K562 (cell line): Measurements from ENCODE around the gene ASB6. TPM values are rescaled to one million over a fixed set of nuclear protein-coding genes. Genes with fewer than 3 reads are reported as not detected.
A peak's percentile ranks its signal among the peaks of the same experiment; 100 is the strongest.

Experiments used
- FOXK1 ChIP-seq: sonication (generic); formaldehyde crosslinking; IDR thresholded peaks from 2 replicates; pipeline ENCODE4 v1.8.0; 2022; ENCODE audit warnings: missing genetic modification reagents, mild to moderate bottlenecking, borderline replicate concordance
- NCOA6 ChIP-seq: fragments of 450-650 bp; IDR thresholded peaks from 2 replicates; pipeline ENCODE4 v1.6.1; 2017; ENCODE audit warnings: mild to moderate bottlenecking
- PTTG1 ChIP-seq: fragments of 450-650 bp; IDR thresholded peaks from 2 replicates; pipeline ENCODE4 v1.6.1; 2016; ENCODE audit warnings: low read depth, mild to moderate bottlenecking, missing genetic modification characterization, missing compliant biosample characterization
- SAP30 ChIP-seq: fragments of 200-600 bp; sonication (generic); IDR thresholded peaks from 2 replicates; pipeline ENCODE4 v1.6.1; 2012; ENCODE audit warnings: borderline replicate concordance, low read depth, mild to moderate bottlenecking, moderate library complexity, low read length, control low read depth, inconsistent platforms; ENCODE audit not compliant: insufficient read depth, poor library complexity, severe bottlenecking
- ZNF354B ChIP-seq: fragments of 250-450 bp; sonication (Bioruptor Pico); IDR thresholded peaks from 2 replicates; pipeline ENCODE4 v1.4.0; 2020
- polyA plus RNA-seq, 8 experiments: library from polyadenylated mRNA; depleted of rRNA in 4 of 8; stranded (reverse) in 5 of 8; unstranded in 3 of 8; fragments of >200 nt; fragmentation: Nextera tagmentation in 2 of 8; fragmentation: Illumina TruSeq in 1 of 8; extraction: Ambion mirVana in 2 of 8; extraction: Trizol in 1 of 8; gene quantifications; 2 replicates each; pipeline versions ENCODE4 v1.2.1 to v1.2.3, GENCODE V29; 2011 to 2014; ENCODE audit warnings: inconsistent platforms in 1 of 8, missing spikeins in 1 of 8
- total RNA-seq, 7 experiments: library from RNA; depleted of rRNA in 6 of 7; stranded (reverse); fragments of >200 nt in 6 of 7; fragmentation: Illumina TruSeq in 2 of 7; extraction: Trizol in 2 of 7; gene quantifications; 2 replicates each; pipeline versions ENCODE4 v1.2.1 to v1.2.3, GENCODE V29; 2011 to 2021; ENCODE audit warnings: low replicate concordance in 1 of 7
- TF ChIP-seq, protein P1 (sequence below), 2 experiments: fragments of 450-650 bp in 1 of 2; IDR thresholded peaks; 2 replicates each; pipeline ENCODE4 v1.6.1; 2011 to 2017; ENCODE audit warnings: low read depth in 2 of 2, antibody characterized with exemption in 1 of 2, borderline replicate concordance in 1 of 2, low read length in 1 of 2, mild to moderate bottlenecking in 1 of 2, mixed read lengths in 1 of 2; ENCODE audit not compliant: control insufficient read depth in 1 of 2

ASB6 gene
- total and polyA plus RNA-seq, 9 of the 15 experiments (the other 6 are each of a cell fraction or from before 2014, with no cell fraction given) = 0.92 to 17.8 (median 11.3) TPM

DNA sequence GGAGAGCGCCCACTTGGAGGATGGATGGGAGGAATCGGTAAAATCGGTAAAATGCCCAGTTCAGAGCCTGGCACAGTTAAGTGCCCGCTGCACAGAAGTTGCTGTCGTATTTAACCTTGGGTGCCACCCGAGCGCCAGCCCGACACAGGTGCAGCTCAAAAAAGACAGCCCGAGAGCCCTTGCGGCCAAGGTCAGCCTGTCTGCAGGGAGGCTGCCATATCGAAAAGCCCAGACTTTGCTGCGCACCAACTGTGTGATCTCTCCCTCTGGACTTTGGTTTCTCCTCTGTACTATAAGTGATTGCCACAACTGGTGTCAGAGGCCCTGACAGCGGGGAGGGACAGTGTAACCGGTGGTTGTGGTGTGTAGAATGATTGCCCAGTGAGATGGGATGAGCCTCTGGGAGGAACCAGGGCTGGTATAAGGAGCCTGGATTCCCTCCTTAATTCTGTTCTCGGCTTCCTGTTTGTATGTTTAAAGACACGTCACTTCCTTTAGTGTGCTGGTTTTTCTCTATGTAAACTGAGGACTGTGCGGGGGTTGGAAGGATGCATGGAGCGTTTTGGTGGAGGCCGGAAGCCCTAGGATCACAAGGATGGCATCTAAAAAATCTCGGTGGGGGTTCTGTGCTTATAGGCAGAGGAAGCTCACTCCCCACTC, 15.2 kb downstream of the ASB6 start (continued):
- TF ChIP-seq, protein P1, sequence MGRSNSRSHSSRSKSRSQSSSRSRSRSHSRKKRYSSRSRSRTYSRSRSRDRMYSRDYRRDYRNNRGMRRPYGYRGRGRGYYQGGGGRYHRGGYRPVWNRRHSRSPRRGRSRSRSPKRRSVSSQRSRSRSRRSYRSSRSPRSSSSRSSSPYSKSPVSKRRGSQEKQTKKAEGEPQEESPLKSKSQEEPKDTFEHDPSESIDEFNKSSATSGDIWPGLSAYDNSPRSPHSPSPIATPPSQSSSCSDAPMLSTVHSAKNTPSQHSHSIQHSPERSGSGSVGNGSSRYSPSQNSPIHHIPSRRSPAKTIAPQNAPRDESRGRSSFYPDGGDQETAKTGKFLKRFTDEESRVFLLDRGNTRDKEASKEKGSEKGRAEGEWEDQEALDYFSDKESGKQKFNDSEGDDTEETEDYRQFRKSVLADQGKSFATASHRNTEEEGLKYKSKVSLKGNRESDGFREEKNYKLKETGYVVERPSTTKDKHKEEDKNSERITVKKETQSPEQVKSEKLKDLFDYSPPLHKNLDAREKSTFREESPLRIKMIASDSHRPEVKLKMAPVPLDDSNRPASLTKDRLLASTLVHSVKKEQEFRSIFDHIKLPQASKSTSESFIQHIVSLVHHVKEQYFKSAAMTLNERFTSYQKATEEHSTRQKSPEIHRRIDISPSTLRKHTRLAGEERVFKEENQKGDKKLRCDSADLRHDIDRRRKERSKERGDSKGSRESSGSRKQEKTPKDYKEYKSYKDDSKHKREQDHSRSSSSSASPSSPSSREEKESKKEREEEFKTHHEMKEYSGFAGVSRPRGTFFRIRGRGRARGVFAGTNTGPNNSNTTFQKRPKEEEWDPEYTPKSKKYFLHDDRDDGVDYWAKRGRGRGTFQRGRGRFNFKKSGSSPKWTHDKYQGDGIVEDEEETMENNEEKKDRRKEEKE (IDR thresholded peaks at IDR 0.05; ENCODE audit: borderline replicate concordance in 1 of 2, control insufficient read depth in 1 of 2, low read depth in 2 of 2, low read length in 1 of 2) = no peak
- TF ChIP-seq PTTG1 (tag) = no peak
- peak; percentile 45 for TF ChIP-seq SAP30
- no peak for TF ChIP-seq FOXK1 (CRISPR knock-in tag)
- no peak for TF ChIP-seq ZNF354B (CRISPR knock-in tag)
- TF ChIP-seq NCOA6 = no peak
